ENCODE results near the gene COL26A1. TPM values are rescaled to one million over a fixed set of nuclear protein-coding genes. Genes with fewer than 3 reads are reported as not detected.
"Not testable (repeated sequence)": the region's sequence is repeated elsewhere in the genome, so short reads cannot be mapped to it uniquely, and the experiment has no call there.

Gene COL26A1
- total RNA-seq, 1 donor from 2014 or later: 66.2 TPM

DNA sequence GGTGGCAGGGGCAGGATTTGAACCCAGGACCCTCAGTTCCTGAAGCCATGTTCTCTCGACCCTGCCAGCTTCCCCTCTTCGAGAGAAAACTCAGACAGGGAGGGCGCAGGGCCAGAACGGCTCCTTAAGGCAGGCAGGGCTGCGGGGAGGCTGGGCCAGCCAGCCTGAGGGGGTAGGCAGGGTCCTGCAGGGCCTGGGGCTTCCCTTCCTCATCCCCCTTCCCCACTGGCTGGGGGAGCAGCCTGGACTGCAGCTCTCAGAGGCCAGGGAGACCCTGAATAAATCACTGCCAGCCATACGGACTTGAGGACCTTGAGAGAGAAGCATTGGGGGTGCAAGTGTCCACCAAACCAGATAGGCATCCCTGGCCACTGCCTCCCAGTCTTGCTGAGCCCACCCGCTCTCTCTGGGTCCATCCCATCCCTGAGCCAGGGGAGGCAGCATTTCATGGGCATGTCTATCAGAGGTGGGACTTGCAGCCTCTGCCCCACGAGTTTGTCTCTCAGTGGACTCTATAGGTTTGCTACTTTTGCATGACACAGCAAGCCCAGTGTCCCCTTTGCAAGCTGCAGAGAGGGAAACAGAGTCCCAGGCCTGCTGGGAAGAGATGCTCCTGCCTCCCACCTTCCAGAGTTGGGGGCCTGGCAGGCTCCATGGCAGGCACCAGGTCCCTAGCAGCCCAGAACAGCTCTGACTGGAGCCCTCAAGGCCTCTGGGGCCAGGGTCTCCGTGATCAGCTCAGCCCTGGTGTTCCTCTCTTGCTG lies 195.5 kb downstream of the COL26A1 start:
- Mint-ChIP-seq H3K9me3 (ENCODE audit: unreplicated experiment) (peaks cover 9% of the 10 kb centered on the region), H3K27ac (ENCODE audit: unreplicated experiment) (no peak overlapping the region), H3K4me3 (ENCODE audit: unreplicated experiment) (no peak overlapping the region), H3K27me3 (ENCODE audit: unreplicated experiment) (peaks cover 2% of the 10 kb centered on the region), H3K36me3 (ENCODE audit: unreplicated experiment) (no peaks in the 10 kb centered on the region), H3K4me1 (ENCODE audit: low read depth, unreplicated experiment) (no peaks in the 10 kb centered on the region)
- no peak for DNase-seq
- TF ChIP-seq, protein P1, sequence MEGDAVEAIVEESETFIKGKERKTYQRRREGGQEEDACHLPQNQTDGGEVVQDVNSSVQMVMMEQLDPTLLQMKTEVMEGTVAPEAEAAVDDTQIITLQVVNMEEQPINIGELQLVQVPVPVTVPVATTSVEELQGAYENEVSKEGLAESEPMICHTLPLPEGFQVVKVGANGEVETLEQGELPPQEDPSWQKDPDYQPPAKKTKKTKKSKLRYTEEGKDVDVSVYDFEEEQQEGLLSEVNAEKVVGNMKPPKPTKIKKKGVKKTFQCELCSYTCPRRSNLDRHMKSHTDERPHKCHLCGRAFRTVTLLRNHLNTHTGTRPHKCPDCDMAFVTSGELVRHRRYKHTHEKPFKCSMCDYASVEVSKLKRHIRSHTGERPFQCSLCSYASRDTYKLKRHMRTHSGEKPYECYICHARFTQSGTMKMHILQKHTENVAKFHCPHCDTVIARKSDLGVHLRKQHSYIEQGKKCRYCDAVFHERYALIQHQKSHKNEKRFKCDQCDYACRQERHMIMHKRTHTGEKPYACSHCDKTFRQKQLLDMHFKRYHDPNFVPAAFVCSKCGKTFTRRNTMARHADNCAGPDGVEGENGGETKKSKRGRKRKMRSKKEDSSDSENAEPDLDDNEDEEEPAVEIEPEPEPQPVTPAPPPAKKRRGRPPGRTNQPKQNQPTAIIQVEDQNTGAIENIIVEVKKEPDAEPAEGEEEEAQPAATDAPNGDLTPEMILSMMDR (IDR thresholded peaks at IDR 0.05; ENCODE audit: partially characterized antibody, unreplicated experiment): no peak

DNA sequence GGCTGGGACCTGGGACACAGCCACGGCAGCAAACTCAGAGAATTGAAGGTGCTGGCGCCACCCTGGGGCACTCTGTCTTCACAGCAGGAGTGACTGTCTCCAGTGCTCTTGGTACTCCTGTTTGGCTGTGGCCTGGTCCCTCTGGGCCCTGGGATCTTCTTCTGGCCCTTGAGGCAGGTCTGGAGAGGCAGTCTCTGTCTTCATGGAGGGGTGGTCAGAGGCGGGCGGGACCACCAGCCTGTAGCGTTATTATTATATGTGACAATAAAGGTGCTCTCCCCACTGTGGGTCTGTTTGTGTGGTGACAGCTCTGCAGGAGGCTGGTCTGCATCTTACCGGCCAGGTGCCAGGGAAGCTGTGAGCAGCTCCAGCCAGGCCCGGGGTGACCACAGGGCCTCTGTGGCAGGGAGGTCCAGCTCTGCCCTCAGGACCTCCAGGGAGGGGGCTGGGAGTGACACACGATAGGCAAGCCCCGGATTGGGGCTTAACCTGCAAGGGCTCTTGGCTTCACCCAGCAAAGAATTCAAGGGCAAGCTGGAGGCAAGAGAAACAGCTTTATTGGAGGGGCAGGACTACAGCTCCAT lies 196.2 kb downstream of the COL26A1 start:
- DNase-seq: no peak
- Mint-ChIP-seq H3K4me1 (ENCODE audit: low read depth, unreplicated experiment) (no peaks in the 10 kb centered on the region), H3K36me3 (ENCODE audit: unreplicated experiment) (no peaks in the 10 kb centered on the region), H3K27ac (ENCODE audit: unreplicated experiment) (no peak overlapping the region), H3K27me3 (ENCODE audit: unreplicated experiment) (no peaks in the 10 kb centered on the region), H3K4me3 (ENCODE audit: unreplicated experiment) (no peak overlapping the region), H3K9me3 (ENCODE audit: unreplicated experiment) (peaks cover 9% of the 10 kb centered on the region)
- TF ChIP-seq, protein P1 (IDR thresholded peaks at IDR 0.05; ENCODE audit: partially characterized antibody, unreplicated experiment): no peak

DNA sequence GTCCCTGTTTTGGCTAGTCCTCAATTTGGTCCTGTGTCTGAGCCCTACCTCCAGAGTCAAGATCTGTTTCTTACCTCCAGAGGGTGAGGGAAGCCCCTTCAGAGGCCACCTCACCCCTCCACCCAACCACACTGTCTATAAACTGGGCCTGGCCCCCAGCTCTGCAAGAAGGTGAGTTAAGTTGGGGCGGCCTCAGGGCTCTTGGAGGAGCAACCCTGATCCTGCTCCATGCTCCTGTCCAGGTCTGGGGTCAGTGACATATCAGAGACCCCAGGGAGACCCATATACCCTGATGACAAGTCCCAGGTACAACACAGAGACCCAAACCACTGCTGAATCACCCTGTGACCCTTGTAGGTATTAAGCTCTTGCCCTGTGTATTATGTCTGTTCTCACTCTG lies 196.9 kb downstream of the COL26A1 start:
- Mint-ChIP-seq H3K9me3 (ENCODE audit: unreplicated experiment) (peaks cover 11% of the 10 kb centered on the region), H3K27ac (ENCODE audit: unreplicated experiment) (no peak overlapping the region), H3K36me3 (ENCODE audit: unreplicated experiment) (no peaks in the 10 kb centered on the region), H3K27me3 (ENCODE audit: unreplicated experiment) (no peaks in the 10 kb centered on the region), H3K4me3 (ENCODE audit: unreplicated experiment) (no peak overlapping the region), H3K4me1 (ENCODE audit: low read depth, unreplicated experiment) (peaks cover 3% of the 10 kb centered on the region)
- TF ChIP-seq, protein P1 (IDR thresholded peaks at IDR 0.05; ENCODE audit: partially characterized antibody, unreplicated experiment): no peak
- DNase-seq: no peak

DNA sequence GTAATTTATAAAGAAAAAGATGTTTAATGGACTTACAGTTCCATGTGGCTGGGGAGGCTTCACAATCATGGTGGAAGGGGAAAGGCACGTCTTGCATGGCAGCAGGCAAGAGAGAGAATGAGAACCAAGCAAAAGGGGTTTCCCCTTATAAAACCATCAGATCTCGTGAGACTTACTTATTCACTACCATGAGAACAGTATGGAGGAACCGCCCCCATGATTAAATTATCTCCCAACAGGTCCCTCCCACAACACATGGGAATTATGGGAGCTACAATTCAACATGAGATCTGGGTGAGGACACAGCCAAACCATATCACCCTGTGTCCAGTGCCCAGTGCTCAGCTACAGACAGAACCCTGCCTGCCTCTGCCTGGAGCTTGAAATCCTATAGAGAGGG lies 197.3 kb downstream of the COL26A1 start:
- H3K27ac Mint-ChIP-seq (ENCODE audit: unreplicated experiment); H3K36me3 Mint-ChIP-seq (ENCODE audit: unreplicated experiment); DNase-seq; H3K27me3 Mint-ChIP-seq (ENCODE audit: unreplicated experiment); H3K4me1 Mint-ChIP-seq (ENCODE audit: low read depth, unreplicated experiment); H3K4me3 Mint-ChIP-seq (ENCODE audit: unreplicated experiment): not testable (repeated sequence)
- H3K9me3 Mint-ChIP-seq (ENCODE audit: unreplicated experiment): peaks cover 11% of the 10 kb centered on the region

DNA sequence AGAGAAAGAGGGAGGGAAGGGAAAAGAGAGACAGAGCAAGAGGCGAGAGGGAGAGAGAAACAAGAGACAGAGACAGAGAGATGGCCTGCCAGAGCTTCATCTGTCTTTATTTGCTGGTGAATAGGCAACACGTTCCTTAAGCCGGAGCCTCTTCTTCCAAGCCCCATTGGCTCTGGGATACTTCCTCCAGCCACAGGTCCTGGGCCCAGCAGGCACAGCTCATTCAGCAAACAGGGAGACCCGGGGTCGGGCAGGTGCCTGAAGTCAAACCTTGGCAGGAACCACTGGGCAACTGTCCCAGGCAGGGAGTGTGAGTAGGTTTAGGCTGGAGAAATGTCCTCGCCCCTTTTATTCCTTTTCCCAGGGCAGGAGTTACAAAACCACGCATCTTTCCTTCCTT lies 198.2 kb downstream of the COL26A1 start:
- no peak overlapping the region for H3K27ac Mint-ChIP-seq (ENCODE audit: unreplicated experiment)
- H3K4me3 Mint-ChIP-seq (ENCODE audit: unreplicated experiment): no peak overlapping the region
- DNase-seq: no peak
- peaks cover 3% of the 10 kb centered on the region for H3K4me1 Mint-ChIP-seq (ENCODE audit: low read depth, unreplicated experiment)
- TF ChIP-seq, protein P1 (IDR thresholded peaks at IDR 0.05; ENCODE audit: partially characterized antibody, unreplicated experiment): no peak
- H3K27me3 Mint-ChIP-seq (ENCODE audit: unreplicated experiment): no peaks in the 10 kb centered on the region
- H3K9me3 Mint-ChIP-seq (ENCODE audit: unreplicated experiment): peaks cover 13% of the 10 kb centered on the region
- no peaks in the 10 kb centered on the region for H3K36me3 Mint-ChIP-seq (ENCODE audit: unreplicated experiment)

DNA sequence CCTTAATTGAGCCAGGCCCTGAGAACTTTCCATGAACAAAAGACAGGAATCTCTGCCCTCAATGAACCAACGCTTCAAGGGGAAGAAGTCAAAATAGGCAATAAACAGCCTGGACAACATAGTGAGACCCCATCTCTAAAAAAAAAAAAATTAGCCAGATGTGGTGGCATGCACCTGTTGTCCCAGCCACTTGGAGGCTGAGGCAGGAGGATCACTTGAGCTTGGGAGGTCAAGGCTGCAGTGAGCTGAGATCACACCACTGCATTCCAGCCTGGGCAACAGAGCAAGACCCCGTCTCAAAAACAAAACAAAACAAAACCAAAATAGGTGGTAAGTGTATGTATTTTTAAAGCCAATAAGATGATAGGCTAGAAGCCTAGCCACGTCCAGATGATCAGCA lies 198.6 kb downstream of the COL26A1 start:
- not testable (repeated sequence) for H3K4me3 Mint-ChIP-seq (ENCODE audit: unreplicated experiment); DNase-seq; H3K27me3 Mint-ChIP-seq (ENCODE audit: unreplicated experiment); H3K4me1 Mint-ChIP-seq (ENCODE audit: low read depth, unreplicated experiment); H3K36me3 Mint-ChIP-seq (ENCODE audit: unreplicated experiment); H3K27ac Mint-ChIP-seq (ENCODE audit: unreplicated experiment)
- peaks cover 15% of the 10 kb centered on the region for H3K9me3 Mint-ChIP-seq (ENCODE audit: unreplicated experiment)

Measured in glutamatergic neuron (in vitro differentiated cells).